ENCODE data around the gene IL4I1.

GRCh38 chr19:49874503-49875157 lies 22.1 kb downstream of the IL4I1 start:
- TF ChIP-seq CTCF (IDR thresholded peaks at IDR 0.05) (no peak), EZH2 (IDR thresholded peaks at IDR 0.05; ENCODE audit: borderline replicate concordance, insufficient read depth, low read depth, low read length, poor library complexity, severe bottlenecking) (no peak)

Measured in B cell (primary cell).